Measurements from ENCODE around the gene AMPD3.

DNA sequence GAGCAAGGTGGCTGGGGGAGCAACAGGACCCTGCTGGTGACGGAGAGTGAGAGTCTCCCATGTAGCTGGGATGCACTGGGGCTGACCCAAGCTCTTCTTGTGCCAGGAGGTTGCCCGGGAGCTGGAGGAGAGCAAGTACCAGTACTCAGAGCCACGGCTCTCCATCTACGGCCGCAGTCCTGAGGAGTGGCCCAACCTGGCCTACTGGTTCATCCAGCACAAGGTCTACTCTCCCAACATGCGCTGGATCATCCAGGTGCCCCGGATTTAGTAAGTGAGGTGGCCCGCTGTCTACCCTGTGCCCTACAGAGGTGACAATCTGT lies 40.4 kb downstream of the AMPD3 start:
- TF ChIP-seq POLR2A (IDR thresholded peaks at IDR 0.05; ENCODE audit: low read depth, low read length) (no peak), TAF1 (IDR thresholded peaks at IDR 0.05; ENCODE audit: low read depth, low read length) (no peak), POLR2AphosphoS5 (IDR thresholded peaks at IDR 0.05; ENCODE audit: low read depth, low read length) (no peak), PAX5 (IDR thresholded peaks at IDR 0.05; ENCODE audit: insufficient read depth, low read length, severe bottlenecking) (no peak), SPI1 (IDR thresholded peaks at IDR 0.05; ENCODE audit: low read depth, low read length) (no peak)
